HepG2 (cell line): ENCODE results near the gene KCNC2. TPM values are rescaled to one million over a fixed set of nuclear protein-coding genes. Genes with fewer than 3 reads are reported as not detected.

Experiments used
- ATAC-seq: fragments of 200-7000 bp; cut with Tn5 transposase; 3 replicates; pipeline ENCODE4 v1.9.1; 2020; ENCODE audit warnings: mild to moderate bottlenecking, moderate library complexity
- BruUV-seq: library from RNA; stranded (reverse); fragments of 400-500 nt; replicated peaks from 2 replicates; lab custom pipeline; 2021; lab: Mats Ljungman, UMichigan
- CTCF ChIA-PET: fragments of 300-600 bp; formaldehyde crosslinking; extraction: SDS; loops from one replicate; lab custom pipeline; 2021; ENCODE audit warnings: low total read pairs, inconsistent platforms, low intra/inter-chr PET ratio; lab: Yijun Ruan, JAX
- POLR2A ChIA-PET: fragments of 350-600 bp; sonication (Branson Sonifier 250); formaldehyde crosslinking; loops from one replicate; lab custom pipeline; 2020; ENCODE audit warnings: antibody characterized with exemption, inconsistent platforms; lab: Yijun Ruan, JAX
- DNase-seq: peaks from one replicate; pipeline ENCODE4 v3.0.0-alpha.2; 2015; ENCODE audit warnings: low spot score
- FAIRE-seq: peaks from 3 replicates; lab custom pipeline; 2011; peaks lifted over from hg19 to GRCh38; lab: Jason Lieb, UNC
- H2AFZ ChIP-seq: one replicate; pipeline ENCODE4 v1.6.1; 2011; ENCODE audit warnings: low read length, inconsistent platforms
- H3K27ac ChIP-seq: fragments of 300-600 bp; 3 replicates; pipeline ENCODE4 v1.8.0; 2011; ENCODE audit warnings: mixed run types, mild to moderate bottlenecking, mixed read lengths, low read length, inconsistent platforms; ENCODE audit not compliant: insufficient read depth; ENCODE audit errors: extremely low read length
- H3K27me3 ChIP-seq, 2 experiments: fragments of 200-600 bp in 1 of 2; 2 replicates in 1 of 2; 3 replicates in 1 of 2; pipeline versions ENCODE4 v1.6.0 to v1.8.0; 2011; ENCODE audit warnings: low read length in 2 of 2, mild to moderate bottlenecking in 2 of 2, moderate library complexity in 2 of 2, inconsistent platforms in 1 of 2; ENCODE audit not compliant: insufficient read depth in 2 of 2, control insufficient read depth in 1 of 2
- H3K36me3 ChIP-seq, 2 experiments: fragments of 200-600 bp in 1 of 2; replicated peaks in 1 of 2; 2 replicates in 1 of 2; 3 replicates in 1 of 2; pipeline versions ENCODE4 v1.5.1 to v1.8.0; 2011; ENCODE audit warnings: low read length in 2 of 2, inconsistent platforms in 1 of 2; ENCODE audit not compliant: insufficient read depth in 2 of 2, control insufficient read depth in 1 of 2
- H3K4me1 ChIP-seq: 2 replicates; pipeline ENCODE4 v1.5.1; 2012; ENCODE audit warnings: low read length, inconsistent platforms; ENCODE audit not compliant: insufficient read depth
- H3K4me2 ChIP-seq: 2 replicates; pipeline ENCODE4 v1.6.0; 2011; ENCODE audit warnings: low read depth, low read length, inconsistent platforms
- H3K4me3 ChIP-seq, 3 experiments: fragments of 200-600 bp in 1 of 3; sonication (generic), shearing (Covaris generic) in 1 of 3; replicated peaks in 1 of 3; 2 replicates each; pipeline ENCODE4 v1.5.1; 2011 to 2016; ENCODE audit warnings: low read length in 3 of 3, inconsistent platforms in 2 of 3, low read depth in 2 of 3, mild to moderate bottlenecking in 2 of 3, control low read depth in 1 of 3, mixed read lengths in 1 of 3; ENCODE audit not compliant: insufficient read depth in 1 of 3
- H3K79me2 ChIP-seq: one replicate; pipeline ENCODE4 v1.6.1; 2011; ENCODE audit warnings: low read length, inconsistent platforms; ENCODE audit not compliant: insufficient read depth
- H3K9ac ChIP-seq: 2 replicates; pipeline ENCODE4 v1.6.0; 2011; ENCODE audit warnings: mild to moderate bottlenecking, low read depth, low read length, inconsistent platforms; ENCODE audit not compliant: insufficient read depth
- H3K9me3 ChIP-seq: 2 replicates; pipeline ENCODE4 v1.5.1; 2012; ENCODE audit warnings: mild to moderate bottlenecking, low read length
- H4K20me1 ChIP-seq: 2 replicates; pipeline ENCODE4 v1.6.0; 2011; ENCODE audit warnings: inconsistent platforms, mild to moderate bottlenecking, low read length, moderate library complexity; ENCODE audit not compliant: insufficient read depth
- GLI4 ChIP-seq: sonication (generic); formaldehyde crosslinking; IDR thresholded peaks from 2 replicates; pipeline ENCODE4 v1.5.1; 2020; ENCODE audit warnings: missing genetic modification reagents, mild to moderate bottlenecking, moderate library complexity, borderline replicate concordance
- HHEX ChIP-seq: IDR thresholded peaks from 2 replicates; pipeline ENCODE4 v1.6.1; 2016; ENCODE audit warnings: control low read depth
- KMT2B ChIP-seq: IDR thresholded peaks from 2 replicates; pipeline ENCODE4 v1.6.1; 2016; ENCODE audit warnings: missing genetic modification reagents, missing compliant biosample characterization
- MAF1 ChIP-seq: sonication (generic); formaldehyde crosslinking; IDR thresholded peaks from 2 replicates; pipeline ENCODE4 v1.5.0; 2020; ENCODE audit warnings: missing genetic modification reagents, borderline replicate concordance
- MEIS1 ChIP-seq: sonication (generic); formaldehyde crosslinking; IDR thresholded peaks from 2 replicates; pipeline ENCODE4 v1.9.0; 2021; ENCODE audit warnings: mild to moderate bottlenecking, missing genetic modification reagents, moderate library complexity, borderline replicate concordance
- NAIF1 ChIP-seq: sonication (generic); formaldehyde crosslinking; IDR thresholded peaks from 2 replicates; pipeline ENCODE4 v1.5.0; 2020; ENCODE audit warnings: mild to moderate bottlenecking, missing genetic modification reagents, borderline replicate concordance
- RFX5 ChIP-seq: IDR thresholded peaks from 2 replicates; pipeline ENCODE4 v1.6.1; 2011; ENCODE audit warnings: low read depth, low read length, improper control_type of control experiment
- SALL2 ChIP-seq: sonication (generic); formaldehyde crosslinking; IDR thresholded peaks from 2 replicates; pipeline ENCODE4 v1.8.1; 2023; ENCODE audit warnings: mild to moderate bottlenecking, missing genetic modification reagents, inconsistent platforms
- SPEN ChIP-seq: sonication (generic); formaldehyde crosslinking; IDR thresholded peaks from 2 replicates; pipeline ENCODE4 v1.5.1; 2020; ENCODE audit warnings: low read depth, mild to moderate bottlenecking, missing genetic modification reagents
- STAT5B ChIP-seq: sonication (generic); formaldehyde crosslinking; IDR thresholded peaks from 2 replicates; pipeline ENCODE4 v1.4.0; 2020; ENCODE audit warnings: missing genetic modification reagents
- SYNCRIP ChIP-seq: fragments of 200-400 bp; formaldehyde crosslinking; IDR thresholded peaks from 2 replicates; pipeline ENCODE4 v1.6.1; 2018; ENCODE audit warnings: mild to moderate bottlenecking, low read depth, low read length; ENCODE audit not compliant: insufficient read depth
- TBX3 ChIP-seq: fragments of 450-650 bp; IDR thresholded peaks from 2 replicates; pipeline ENCODE4 v1.6.1; 2017; ENCODE audit warnings: antibody characterized with exemption, mild to moderate bottlenecking, inconsistent platforms, borderline replicate concordance
- ZNF879 ChIP-seq: sonication (generic); formaldehyde crosslinking; IDR thresholded peaks from 2 replicates; pipeline ENCODE4 v1.8.1; 2023; ENCODE audit warnings: missing genetic modification reagents
- in situ Hi-C: cut with HindIII; loops from 2 replicates; pipeline ENCODE4 v1.10.0; 2017; ENCODE audit warnings: low pct_unique_long_range_greater_than_20kb; ENCODE audit not compliant: extremely low pct_ligation_motif_present
- intact Hi-C: fragments of 100-400 bp; cut with micrococcal nuclease; formaldehyde crosslinking; loops from one replicate; pipeline ENCODE4 v1.10.0; 2022; ENCODE audit not compliant: unreplicated experiment
- polyA plus RNA-seq, 8 experiments: library from polyadenylated mRNA; depleted of rRNA in 3 of 8; stranded (reverse) in 7 of 8; unstranded in 1 of 8; fragments of >200 nt; fragmentation: Illumina TruSeq in 4 of 8; extraction: Trizol in 4 of 8; gene quantifications; 2 replicates each; pipeline versions ENCODE4 v1.2.1 to v1.2.3, GENCODE V29; 2011 to 2016; ENCODE audit warnings: low read depth in 4 of 8, missing spikeins in 1 of 8, mixed read lengths in 1 of 8; ENCODE audit not compliant: insufficient read depth in 1 of 8
- total RNA-seq, 5 experiments: library from RNA; depleted of rRNA; stranded (reverse); fragments of >200 nt; fragmentation: Illumina TruSeq; extraction: Trizol; gene quantifications; 2 replicates each; pipeline ENCODE4 v1.2.3, GENCODE V29; 2016; ENCODE audit warnings: low read depth in 1 of 5
- TF ChIP-seq, protein P1 (sequence below): sonication (generic); formaldehyde crosslinking; IDR thresholded peaks from 2 replicates; pipeline ENCODE4 v1.4.0; 2020; ENCODE audit warnings: missing genetic modification reagents; ENCODE audit errors: not compliant biosample characterization
- TF ChIP-seq, protein P2 (sequence below): IDR thresholded peaks from 2 replicates; pipeline ENCODE4 v1.6.1; 2016; ENCODE audit warnings: low read depth, borderline replicate concordance
- TF ChIP-seq, protein P3 (sequence below): sonication (generic); formaldehyde crosslinking; IDR thresholded peaks from 2 replicates; pipeline ENCODE4 v1.4.0; 2020; ENCODE audit warnings: missing genetic modification reagents
- TF ChIP-seq, protein P4 (sequence below): sonication (generic); formaldehyde crosslinking; IDR thresholded peaks from 2 replicates; pipeline ENCODE4 v1.4.0; 2020; ENCODE audit warnings: low read depth, missing genetic modification reagents
- TF ChIP-seq, protein P5 (sequence below): IDR thresholded peaks from 2 replicates; pipeline ENCODE4 v1.6.1; 2018; ENCODE audit warnings: missing genetic modification reagents, mild to moderate bottlenecking, missing compliant biosample characterization
- TF ChIP-seq, protein P6 (sequence below): sonication (generic); formaldehyde crosslinking; IDR thresholded peaks from 2 replicates; pipeline ENCODE4 v1.4.0; 2020; ENCODE audit warnings: mild to moderate bottlenecking, missing genetic modification reagents

Gene KCNC2
- total and polyA plus RNA-seq, 2 of the 13 experiments (the other 11 are each of a cell fraction or from before 2014, with no cell fraction given), result not detected

DNA sequence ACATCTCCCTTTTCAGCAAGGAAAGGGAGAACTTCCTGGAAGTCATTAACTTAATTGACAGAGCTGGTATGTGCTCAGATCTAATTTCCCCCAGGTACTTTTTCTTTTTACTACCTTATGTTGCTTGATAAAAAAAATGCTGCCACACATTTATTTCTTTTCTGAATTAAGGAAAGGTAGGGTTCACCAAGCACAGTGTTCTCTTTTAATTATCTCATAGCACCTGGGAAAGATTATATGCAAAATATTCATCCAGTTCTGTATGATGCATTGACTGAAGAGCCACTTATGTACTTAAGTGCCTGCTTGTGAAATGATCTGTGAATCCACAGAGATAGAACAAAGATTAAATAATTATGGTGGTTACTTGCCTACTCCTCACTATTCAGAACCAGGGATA, 25.1 kb downstream of the KCNC2 start:
- ChIA-PET CTCF (no interaction called here), POLR2A (no interaction called here)
- BruUV-seq, result no TSS peak
- Histone ChIP-seq H3K4me1 (no peaks in the 10 kb centered on the region), H2AFZ (no peak overlapping the region), H3K4me2 (no peak overlapping the region), H3K79me2 (no peaks in the 10 kb centered on the region), H3K9ac (no peak overlapping the region), H3K27me3 (no peaks in the 10 kb centered on the region; a peak in 1 of 5 replicates), H3K27ac (no peak overlapping the region), H4K20me1 (no peaks in the 10 kb centered on the region), H3K9me3 (no peaks in the 10 kb centered on the region), H3K4me3 (no peak overlapping the region), H3K36me3 (no peaks in the 10 kb centered on the region)
- intact Hi-C loops, result no loop called here
- in situ Hi-C loops, result no loop called here
- ATAC-seq (no peak), FAIRE-seq (no peak), DNase-seq (no peak)
- TF ChIP-seq MAF1 (no peak), TBX3 (no peak), STAT5B (no peak), KMT2B (CRISPR knock-in tag) (no peak), SPEN (CRISPR knock-in tag) (no peak), SALL2 (CRISPR knock-in tag) (no peak), NAIF1 (no peak), GLI4 (CRISPR knock-in tag) (no peak), MEIS1 (no peak), HHEX (CRISPR knock-in tag) (no peak), SYNCRIP (no peak), ZNF879 (CRISPR knock-in tag) (no peak), RFX5 (no peak)
- TF ChIP-seq, protein P1, sequence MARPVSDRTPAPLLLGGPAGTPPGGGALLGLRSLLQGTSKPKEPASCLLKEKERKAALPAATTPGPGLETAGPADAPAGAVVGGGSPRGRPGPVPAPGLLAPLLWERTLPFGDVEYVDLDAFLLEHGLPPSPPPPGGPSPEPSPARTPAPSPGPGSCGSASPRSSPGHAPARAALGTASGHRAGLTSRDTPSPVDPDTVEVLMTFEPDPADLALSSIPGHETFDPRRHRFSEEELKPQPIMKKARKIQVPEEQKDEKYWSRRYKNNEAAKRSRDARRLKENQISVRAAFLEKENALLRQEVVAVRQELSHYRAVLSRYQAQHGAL, result no peak
- TF ChIP-seq, protein P2, sequence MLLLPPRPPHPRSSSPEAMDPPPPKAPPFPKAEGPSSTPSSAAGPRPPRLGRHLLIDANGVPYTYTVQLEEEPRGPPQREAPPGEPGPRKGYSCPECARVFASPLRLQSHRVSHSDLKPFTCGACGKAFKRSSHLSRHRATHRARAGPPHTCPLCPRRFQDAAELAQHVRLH (CRISPR knock-in tag), result no peak
- TF ChIP-seq, protein P3, sequence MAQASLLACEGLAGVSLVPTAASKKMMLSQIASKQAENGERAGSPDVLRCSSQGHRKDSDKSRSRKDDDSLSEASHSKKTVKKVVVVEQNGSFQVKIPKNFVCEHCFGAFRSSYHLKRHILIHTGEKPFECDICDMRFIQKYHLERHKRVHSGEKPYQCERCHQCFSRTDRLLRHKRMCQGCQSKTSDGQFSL (CRISPR knock-in tag), result no peak
- TF ChIP-seq, protein P4, sequence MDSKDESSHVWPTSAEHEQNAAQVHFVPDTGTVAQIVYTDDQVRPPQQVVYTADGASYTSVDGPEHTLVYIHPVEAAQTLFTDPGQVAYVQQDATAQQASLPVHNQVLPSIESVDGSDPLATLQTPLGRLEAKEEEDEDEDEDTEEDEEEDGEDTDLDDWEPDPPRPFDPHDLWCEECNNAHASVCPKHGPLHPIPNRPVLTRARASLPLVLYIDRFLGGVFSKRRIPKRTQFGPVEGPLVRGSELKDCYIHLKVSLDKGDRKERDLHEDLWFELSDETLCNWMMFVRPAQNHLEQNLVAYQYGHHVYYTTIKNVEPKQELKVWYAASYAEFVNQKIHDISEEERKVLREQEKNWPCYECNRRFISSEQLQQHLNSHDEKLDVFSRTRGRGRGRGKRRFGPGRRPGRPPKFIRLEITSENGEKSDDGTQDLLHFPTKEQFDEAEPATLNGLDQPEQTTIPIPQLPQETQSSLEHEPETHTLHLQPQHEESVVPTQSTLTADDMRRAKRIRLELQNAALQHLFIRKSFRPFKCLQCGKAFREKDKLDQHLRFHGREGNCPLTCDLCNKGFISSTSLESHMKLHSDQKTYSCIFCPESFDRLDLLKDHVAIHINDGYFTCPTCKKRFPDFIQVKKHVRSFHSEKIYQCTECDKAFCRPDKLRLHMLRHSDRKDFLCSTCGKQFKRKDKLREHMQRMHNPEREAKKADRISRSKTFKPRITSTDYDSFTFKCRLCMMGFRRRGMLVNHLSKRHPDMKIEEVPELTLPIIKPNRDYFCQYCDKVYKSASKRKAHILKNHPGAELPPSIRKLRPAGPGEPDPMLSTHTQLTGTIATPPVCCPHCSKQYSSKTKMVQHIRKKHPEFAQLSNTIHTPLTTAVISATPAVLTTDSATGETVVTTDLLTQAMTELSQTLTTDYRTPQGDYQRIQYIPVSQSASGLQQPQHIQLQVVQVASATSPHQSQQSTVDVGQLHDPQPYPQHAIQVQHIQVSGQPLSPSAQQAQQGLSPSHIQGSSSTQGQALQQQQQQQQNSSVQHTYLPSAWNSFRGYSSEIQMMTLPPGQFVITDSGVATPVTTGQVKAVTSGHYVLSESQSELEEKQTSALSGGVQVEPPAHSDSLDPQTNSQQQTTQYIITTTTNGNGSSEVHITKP (CRISPR knock-in tag), result no peak
- TF ChIP-seq, protein P5, sequence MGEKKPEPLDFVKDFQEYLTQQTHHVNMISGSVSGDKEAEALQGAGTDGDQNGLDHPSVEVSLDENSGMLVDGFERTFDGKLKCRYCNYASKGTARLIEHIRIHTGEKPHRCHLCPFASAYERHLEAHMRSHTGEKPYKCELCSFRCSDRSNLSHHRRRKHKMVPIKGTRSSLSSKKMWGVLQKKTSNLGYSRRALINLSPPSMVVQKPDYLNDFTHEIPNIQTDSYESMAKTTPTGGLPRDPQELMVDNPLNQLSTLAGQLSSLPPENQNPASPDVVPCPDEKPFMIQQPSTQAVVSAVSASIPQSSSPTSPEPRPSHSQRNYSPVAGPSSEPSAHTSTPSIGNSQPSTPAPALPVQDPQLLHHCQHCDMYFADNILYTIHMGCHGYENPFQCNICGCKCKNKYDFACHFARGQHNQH (CRISPR knock-in tag), result no peak
- TF ChIP-seq, protein P6, sequence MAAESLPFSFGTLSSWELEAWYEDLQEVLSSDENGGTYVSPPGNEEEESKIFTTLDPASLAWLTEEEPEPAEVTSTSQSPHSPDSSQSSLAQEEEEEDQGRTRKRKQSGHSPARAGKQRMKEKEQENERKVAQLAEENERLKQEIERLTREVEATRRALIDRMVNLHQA (CRISPR knock-in tag), result no peak
